Eye (tissue), 1 donor: ENCODE measurements around the gene PRDX6.
"Not testable (repeated sequence)": the region's sequence is repeated elsewhere in the genome, so short reads cannot be mapped to it uniquely, and the experiment has no call there.

ENCODE experiments used
- DNase-seq: peaks from one replicate; pipeline ENCODE4 v3.0.0-alpha.2; 2015

PRDX6 gene

DNA sequence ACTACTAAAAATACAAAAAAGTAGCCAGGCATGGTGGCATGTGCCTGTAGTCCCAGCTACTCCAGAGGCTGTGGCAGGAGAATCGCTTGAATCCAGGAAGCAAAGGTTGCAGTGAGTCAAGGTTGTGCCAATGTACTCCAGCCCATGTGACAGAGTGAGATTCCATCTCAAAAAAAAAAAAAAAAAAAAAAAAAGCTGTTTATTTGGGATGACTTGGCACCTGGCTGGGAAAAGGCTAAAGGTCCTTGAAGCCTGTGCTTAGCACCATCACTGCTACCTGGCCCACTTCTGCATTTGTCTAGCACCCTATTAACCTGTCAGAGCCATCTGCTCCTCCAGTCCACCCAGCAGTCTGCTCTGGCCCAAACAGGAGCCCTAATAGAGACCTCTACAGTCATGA is 25.0 kb downstream of the PRDX6 start:
- no peak for DNase-seq

DNA sequence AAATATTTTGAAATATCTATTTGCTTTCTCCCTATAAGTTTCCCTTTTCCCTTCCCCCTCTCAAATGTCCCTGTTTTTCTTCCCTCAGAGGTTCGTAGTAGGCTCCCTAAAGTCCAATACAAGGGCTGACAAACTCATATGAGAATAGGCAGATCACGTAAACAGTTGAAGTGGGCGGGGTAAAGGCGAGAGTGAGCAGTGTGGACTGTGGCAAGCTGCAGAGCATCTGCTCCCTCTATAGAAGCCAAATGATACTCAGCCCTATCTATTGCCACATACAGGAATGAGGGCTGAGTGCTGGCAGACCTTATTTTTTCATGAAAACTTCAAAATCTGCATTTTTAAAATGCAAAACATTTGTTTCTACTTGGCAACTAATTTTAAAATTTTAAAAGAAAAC is 26.3 kb downstream of the PRDX6 start:
- no peak for DNase-seq

DNA sequence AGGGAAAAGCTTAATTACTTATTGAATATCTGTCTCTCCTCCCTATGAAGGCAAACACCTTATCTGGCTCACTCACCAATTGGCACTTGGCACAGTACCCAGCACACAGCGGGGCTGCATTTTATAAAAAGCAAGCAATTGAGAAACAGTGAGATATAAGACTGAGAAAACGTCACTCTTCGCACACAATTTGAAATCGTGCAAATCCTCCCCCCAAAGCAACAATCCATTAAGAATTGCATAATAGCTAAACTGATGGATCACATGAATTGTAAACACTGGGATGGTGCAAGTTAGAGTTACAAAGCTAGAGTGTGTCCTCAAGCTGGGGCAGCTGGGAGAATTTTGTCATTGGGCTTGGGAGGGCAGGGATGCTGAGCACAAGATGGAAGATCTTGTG is 27.1 kb downstream of the PRDX6 start:
- DNase-seq = no peak

DNA sequence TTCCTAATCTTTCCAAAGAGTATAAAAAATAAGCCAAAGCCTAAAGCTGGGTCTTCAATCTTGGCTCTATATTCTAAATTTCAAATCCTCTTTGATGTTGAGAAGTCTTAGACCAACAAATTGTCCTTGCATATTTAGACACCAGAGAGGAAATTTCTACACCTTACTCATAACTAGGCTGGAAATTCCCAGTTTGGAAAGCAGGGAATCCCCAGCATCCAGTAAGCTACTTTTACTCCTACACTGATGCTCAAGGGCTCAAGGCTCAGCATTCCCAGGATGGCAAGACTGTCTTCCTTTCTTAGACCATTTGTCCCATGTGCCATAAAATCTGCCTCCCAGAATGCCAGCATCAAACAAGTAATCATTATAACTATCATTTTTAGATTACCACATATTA is 28.3 kb downstream of the PRDX6 start:
- DNase-seq = no peak

DNA sequence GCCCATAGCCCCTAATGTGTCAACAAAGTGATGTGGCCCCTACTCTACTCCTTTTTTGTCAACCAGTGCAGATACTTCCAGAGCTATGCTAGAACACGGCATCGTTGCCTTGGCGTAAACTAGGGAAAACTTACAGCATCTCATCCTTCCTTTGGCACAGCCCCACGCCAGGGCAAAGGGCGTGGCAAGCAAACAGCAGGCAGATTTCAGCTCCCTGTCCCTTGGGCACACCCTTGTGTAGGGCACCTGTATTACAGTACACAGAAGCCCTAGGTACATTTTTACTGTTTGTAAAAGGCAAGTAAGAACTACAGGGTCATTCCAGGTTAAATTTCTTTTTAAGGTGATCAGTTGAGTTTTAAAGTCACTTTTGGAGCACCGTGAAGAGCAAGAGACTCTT is 29.3 kb downstream of the PRDX6 start:
- no peak for DNase-seq

DNA sequence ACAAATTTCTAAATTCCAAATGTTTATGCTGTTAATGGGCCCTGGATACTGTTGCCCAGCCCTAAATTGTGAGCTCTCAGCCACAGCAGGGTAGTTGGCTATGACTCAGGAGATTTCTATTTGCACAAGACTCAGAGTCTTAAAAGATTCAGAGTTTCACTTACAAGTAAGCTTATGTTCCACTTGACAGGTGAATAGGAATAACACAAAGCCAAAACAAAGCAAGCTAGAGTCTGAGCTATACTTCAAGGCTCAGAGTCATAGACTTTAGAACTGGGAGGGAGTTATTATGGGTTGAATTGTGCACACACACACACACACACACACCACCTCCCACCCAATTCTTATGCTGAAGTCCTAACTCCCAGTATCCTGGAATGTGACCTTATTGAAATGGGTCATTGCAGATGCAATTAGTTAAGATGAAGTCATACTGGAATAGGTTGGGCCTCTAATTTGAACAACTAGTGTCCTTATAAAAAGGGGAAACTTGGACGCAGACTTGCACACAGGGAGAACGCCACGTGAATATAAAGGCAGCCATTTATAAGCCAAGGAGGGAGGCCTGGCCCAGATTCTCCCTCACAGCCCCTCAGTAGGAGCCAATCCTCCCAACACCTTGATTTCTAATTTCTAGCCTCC is 30.2 kb downstream of the PRDX6 start:
- peak; percentile 86 for DNase-seq

DNA sequence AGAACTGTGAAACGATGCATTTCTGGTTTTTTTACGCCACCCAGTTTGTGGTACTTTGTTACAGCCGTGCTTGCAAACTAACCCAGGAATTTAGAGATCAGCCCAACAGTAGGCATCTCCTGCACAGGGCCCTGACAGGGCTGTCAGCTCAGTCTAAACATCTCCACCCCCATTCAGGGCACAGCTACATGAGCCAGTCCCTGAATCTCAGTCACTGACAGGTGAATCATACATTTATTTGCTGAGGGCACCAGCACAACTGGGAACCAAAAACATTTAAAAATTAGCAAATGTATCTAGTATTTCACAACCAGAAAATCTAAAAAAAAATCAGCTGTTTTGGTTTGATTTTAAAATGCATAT is 30.7 kb downstream of the PRDX6 start:
- DNase-seq = no peak

DNA sequence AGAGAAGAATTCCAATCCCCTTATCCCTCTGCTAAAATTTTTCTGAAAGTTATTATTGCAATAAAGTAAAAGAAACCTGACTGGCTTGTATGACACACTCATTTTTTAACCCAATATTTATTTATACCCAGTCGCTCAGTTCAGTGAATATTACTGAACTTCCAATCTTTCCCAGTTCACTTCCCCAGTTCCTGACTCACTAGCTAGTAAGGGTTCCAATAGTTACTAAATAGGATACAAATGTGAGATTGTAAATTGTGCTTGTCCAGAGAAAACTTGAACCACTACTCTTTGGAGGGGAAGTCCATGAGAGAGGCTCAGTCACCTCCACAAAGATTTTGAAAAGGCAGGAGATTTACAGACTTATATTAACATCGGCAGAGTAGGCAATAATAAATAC is 31.4 kb downstream of the PRDX6 start:
- no peak for DNase-seq

DNA sequence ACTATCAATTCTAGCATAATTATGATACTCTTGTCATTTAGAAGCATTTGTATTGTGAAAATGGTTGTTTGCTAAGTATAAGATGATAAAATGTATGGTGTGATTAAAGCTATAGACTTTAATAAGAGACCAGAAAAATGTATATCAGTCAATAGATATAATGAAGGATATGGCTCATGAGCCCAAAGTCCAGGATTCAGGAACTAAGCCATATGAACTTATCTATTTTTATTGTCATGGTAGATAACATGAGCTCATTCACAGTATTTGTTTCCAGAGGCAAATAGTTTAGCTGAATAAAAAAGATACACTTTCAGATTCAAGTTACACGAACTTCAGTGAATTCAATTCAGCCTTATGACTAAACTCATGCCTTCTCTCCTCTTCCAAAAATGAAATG is 32.7 kb downstream of the PRDX6 start:
- DNase-seq = no peak

DNA sequence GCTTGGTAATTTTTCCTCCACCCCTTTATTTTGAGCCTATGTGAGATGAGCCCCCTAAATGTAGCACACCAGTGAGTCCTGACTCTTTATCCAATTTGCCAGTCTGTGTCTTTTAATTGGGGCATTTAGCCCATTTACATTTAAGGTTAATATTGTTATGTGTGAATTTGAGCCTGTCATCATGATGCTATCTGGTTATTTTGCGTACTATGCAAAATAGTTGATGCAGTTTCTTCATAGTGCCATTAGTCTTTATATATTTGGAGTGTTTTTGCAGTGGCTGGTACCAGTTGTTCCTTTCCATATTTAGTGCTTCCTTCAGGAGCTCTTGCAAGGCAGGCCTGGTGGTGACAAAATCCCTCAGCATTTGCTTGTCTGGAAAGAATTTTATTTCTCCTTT is 37.4 kb downstream of the PRDX6 start:
- DNase-seq = not testable (repeated sequence)

DNA sequence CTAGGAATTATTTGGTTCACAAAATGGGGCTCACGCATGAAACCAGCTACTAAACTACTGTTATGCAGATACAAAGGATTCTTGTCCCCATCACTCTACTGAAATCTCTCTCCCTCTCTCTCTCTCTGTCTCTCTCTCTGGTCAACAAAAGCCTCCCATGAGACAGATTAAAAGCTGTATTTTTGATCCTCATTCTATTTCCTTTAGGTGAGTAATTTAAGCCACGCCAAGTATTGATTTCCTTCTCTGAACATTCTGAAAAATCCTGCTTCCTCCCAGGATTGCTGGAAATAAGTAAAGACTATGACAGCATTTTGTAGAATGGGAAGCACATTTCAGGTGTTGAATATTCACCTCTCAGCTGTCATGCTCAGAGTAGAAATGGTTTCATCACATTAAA is 43.7 kb downstream of the PRDX6 start:
- no peak for DNase-seq

DNA sequence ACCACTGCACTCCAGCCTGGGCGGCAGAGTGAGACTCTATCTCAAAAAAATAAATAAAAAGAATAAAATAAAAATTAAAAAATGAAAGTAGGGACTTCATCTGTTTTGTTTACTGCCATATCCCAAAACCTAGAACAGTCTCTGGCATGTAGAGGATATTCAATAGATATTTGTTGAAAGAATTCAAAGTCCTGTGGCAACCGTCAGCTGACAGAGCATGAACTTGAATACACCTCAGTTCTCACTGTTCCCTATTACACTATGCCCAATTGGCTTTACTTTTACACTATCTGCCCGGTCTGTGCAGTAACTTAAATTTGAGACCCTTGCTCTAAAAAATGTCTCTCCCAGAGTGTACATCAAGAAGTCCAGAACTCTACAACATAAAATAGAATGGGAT is 46.2 kb downstream of the PRDX6 start:
- DNase-seq = no peak

DNA sequence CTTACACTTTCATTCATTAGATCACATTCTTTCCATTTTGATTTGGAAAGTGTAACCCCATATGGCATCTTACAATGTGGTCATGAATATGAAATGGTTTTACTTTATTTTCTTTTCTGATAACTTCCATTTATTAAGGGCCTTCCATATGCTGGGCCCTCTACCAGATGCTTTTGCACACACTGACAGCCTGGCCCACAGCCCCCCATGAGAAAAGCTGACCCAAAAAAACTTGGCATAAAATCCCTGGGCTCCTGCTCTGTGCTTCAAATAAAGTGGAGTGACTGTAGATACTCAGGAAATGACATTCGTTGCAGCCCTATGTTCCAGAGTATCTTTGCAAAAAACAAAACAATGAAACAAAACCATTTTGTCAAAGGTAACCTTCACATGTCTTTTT is 48.8 kb downstream of the PRDX6 start:
- DNase-seq = no peak

DNA sequence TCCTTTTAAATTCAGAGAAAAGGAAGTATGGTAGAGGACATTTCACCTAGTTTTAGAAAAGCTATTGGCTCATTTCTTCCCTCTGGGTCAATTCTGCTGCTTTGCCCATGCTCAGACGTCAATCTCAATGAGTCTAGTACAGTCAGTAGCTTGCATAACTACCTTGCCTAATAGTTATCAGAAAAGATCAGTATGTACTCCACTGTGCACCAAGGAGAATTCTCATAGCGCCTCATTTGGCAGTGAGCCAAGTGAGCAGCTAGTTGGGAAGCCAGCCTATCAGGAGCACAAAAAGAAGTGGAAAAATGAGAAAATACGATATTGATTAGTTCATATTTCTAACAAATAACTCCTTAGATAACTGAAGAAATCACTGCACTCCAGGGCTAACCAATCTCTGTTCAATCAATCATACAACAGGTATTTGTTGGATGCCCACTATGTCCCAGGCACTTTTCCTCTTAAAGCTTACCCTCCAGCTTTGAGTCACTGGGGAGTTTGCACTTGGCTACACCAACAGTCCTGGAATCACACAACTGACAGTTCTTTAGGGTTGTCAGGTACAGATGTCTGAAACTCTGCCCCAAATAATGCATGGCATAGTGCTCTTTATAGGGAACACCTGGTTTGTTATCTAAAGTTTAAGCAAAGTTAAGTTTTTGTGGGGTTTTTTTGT is 50.2 kb downstream of the PRDX6 start:
- no peak for DNase-seq

DNA sequence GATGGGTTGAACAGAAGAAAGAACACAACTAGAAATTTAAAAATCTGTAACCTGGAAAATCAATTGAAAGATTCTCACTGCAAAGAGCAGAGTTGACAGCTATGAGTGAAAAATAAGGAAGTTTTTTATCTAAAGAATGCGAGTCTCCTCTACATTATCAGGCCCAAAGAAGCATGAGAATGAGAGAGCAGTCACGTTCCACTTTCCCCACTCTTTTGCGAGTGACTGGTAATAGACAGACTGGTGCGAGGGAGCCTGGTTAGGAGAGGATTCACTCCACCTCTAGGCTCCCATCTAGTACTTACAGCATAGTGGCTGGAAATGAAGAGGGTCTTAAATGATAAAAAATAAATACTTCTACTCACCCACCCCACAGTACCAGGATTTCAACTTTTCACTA is 52.0 kb downstream of the PRDX6 start:
- no peak for DNase-seq

DNA sequence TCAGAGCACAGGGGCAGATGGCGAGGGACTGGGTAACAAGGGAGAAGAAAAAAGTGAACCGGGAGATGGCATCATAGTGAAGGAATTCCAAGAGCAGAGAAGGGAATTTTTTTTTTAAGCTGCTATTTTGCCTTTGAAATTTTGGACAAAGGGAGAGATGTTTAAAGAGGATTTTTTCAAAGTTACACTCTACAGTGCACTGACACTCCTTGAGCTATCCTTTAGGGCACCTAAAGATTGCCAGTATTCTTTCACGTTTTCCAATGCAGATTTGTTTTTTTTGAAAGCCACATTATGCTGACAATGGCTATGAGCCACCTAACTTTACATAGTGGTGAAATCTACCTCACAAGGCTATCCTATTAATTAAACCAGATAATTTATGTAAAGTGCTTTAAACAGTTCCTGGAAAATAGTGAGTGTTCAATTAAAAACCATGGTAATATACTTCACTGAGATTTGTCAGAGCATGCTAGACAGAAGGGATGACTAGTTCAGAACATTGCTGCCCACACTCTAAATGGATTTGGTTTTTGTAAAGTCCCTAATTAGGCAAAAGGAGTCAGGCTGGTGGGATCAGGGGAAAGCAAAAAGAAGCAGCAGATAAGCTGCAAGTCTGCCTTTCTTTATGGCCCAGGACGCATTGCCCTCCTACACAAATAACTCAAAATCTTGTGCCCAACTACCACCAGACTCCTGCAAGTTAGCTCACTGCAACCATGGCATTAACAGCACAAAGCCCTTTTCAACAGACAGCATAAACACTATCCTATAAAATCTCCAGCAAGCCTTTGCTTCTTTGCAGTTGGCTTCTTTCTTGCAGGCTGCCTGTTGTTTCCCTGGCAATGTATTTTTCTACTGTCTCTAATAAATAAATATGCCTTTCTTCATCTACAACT is 53.9 kb downstream of the PRDX6 start:
- DNase-seq = no peak

DNA sequence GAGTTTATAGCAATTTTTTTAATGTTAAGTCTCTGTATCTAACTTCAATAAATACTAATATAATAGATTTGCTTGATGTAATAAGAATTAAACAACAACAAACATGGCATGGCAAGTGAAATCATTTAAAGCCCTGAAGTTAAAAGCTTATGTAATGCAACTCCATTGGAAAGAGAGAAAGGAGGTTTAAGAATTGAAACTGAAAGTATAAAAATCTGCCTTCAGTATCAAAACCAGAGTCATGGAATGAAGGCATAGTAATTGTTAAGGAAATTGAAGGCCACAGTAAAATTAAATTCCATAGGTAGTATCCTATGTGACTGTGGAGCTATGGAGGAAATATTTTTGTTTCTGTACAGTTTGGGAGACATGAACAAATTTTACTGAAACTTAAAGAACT is 55.1 kb downstream of the PRDX6 start:
- no peak for DNase-seq

DNA sequence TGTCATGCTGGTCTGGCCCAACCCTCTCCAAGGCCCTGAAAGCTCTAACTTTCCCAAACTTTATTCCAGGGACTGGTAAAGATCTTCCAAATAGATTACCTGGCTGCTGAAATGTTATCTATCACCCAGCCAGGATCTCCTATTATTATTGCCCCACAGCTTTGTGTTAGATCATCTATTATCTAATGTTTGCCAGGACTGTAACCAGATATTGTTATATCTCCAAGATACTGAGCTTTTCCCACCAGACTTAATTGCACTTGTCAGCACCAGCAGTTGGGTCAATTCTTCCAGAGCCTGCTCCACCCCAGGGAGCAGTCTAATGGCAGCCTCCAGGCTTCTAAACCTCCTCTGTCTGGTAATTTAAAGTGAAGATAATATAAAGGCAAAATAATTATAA is 59.1 kb downstream of the PRDX6 start:
- no peak for DNase-seq
